Measurements from ENCODE around the gene MYL1.

GRCh38 chr2:210302326-210302725 is 12.6 kb downstream of the MYL1 start:
- TF ChIP-seq POLR2A (IDR thresholded peaks at IDR 0.05; ENCODE audit: low read depth, low read length) (no peak), POLR2AphosphoS5 (IDR thresholded peaks at IDR 0.05; ENCODE audit: low read depth, low read length) (no peak)
